ENCODE data around the gene ANXA6. TPM values are rescaled to one million over a fixed set of nuclear protein-coding genes. Genes with fewer than 3 reads are reported as not detected.

The ANXA6 gene
- polyA plus RNA-seq, 1 donor (not counting 4 experiments of a cell fraction or from before 2014, with no cell fraction given): 37.0 TPM

DNA sequence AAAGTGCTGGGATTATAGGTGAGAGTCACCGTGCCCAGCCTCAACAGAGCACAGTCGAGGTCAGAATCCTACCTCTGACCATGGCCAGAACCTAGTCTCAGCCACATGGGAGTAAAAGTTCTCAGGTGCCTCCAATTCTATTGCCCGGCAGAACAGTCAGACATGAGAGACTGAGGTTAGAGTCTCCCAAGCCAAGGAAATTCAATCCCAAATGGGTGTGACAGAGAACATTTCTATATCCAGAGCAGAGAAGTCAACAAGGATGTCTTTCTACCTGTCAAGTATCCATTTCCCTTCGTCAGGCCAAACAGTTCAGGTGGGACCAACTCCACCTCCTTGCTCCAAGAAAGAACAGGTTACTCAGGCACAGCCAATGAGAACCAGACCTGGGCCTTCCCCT is 10.5 kb downstream of the ANXA6 start:
- no peak overlapping the region for H3K4me3 ChIP-seq (ENCODE audit: control insufficient read depth in 2 of 3, extremely low read depth in 1 of 3, insufficient read depth in 2 of 3, low read depth in 1 of 3, low read length in 3 of 3)
- no peaks in the 10 kb centered on the region for H3K9me3 ChIP-seq (ENCODE audit: control insufficient read depth, low read depth, low read length)
- dilution Hi-C loops (cut with MboI; ENCODE audit: extremely low pct_ligation_motif_present, low sequenced_read_pairs): no loop called here

DNA sequence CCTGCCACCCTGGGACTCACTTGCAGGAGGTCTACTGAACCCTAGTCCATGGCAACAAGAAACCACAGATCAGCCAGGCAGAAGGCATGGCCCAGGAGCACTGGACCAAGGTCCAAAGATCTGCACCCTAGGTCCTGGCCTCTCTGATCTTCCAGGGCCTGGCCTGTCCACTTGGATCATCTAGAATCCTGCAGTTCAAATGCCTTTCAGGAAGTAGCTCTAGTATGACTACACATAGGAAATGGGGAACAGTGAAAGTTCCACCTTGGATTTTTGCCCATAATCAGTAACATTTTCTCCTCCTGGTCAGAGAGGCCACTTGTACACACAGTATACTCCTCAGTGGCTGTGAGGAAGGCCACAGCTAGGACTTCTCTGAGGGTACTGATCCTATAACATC is 11.5 kb downstream of the ANXA6 start:
- Histone ChIP-seq H3K9me1 (ENCODE audit: control insufficient read depth, extremely low read depth, insufficient read depth, low read length) (no peaks in the 10 kb centered on the region), H3K9ac (ENCODE audit: control insufficient read depth, extremely low read depth, insufficient read depth, low read length) (no peak overlapping the region), H3K4me3 (ENCODE audit: control insufficient read depth in 2 of 3, extremely low read depth in 1 of 3, insufficient read depth in 2 of 3, low read depth in 1 of 3, low read length in 3 of 3) (no peak overlapping the region), H3K9me3 (ENCODE audit: control insufficient read depth, low read depth, low read length) (no peaks in the 10 kb centered on the region), H2AFZ (ENCODE audit: control insufficient read depth, low read length) (no peak overlapping the region), H3K36me3 (ENCODE audit: control insufficient read depth in 2 of 2, extremely low read depth in 1 of 2, insufficient read depth in 2 of 2, low read length in 2 of 2) (no peaks in the 10 kb centered on the region), H4K20me1 (ENCODE audit: control insufficient read depth, extremely low read depth, insufficient read depth, low read length) (no peaks in the 10 kb centered on the region), H3K4me2 (ENCODE audit: control insufficient read depth, extremely low read depth, insufficient read depth, low read depth, low read length) (no peak overlapping the region), H3K79me2 (ENCODE audit: control insufficient read depth, insufficient read depth, low read length) (no peaks in the 10 kb centered on the region), H3K4me1 (ENCODE audit: control insufficient read depth, extremely low read depth, insufficient read depth, low read length) (peaks cover 6% of the 10 kb centered on the region), H3K27me3 (ENCODE audit: control insufficient read depth, extremely low read depth, insufficient read depth, low read length) (peaks cover 11% of the 10 kb centered on the region), H3K27ac (ENCODE audit: control insufficient read depth, insufficient read depth, low read length) (no peak overlapping the region)
- no peak for DNase-seq (ENCODE audit: low read depth, low spot score)
- TF ChIP-seq EZH2 (IDR thresholded peaks at IDR 0.05; ENCODE audit: low read length): no peak
- TF ChIP-seq, protein P1, sequence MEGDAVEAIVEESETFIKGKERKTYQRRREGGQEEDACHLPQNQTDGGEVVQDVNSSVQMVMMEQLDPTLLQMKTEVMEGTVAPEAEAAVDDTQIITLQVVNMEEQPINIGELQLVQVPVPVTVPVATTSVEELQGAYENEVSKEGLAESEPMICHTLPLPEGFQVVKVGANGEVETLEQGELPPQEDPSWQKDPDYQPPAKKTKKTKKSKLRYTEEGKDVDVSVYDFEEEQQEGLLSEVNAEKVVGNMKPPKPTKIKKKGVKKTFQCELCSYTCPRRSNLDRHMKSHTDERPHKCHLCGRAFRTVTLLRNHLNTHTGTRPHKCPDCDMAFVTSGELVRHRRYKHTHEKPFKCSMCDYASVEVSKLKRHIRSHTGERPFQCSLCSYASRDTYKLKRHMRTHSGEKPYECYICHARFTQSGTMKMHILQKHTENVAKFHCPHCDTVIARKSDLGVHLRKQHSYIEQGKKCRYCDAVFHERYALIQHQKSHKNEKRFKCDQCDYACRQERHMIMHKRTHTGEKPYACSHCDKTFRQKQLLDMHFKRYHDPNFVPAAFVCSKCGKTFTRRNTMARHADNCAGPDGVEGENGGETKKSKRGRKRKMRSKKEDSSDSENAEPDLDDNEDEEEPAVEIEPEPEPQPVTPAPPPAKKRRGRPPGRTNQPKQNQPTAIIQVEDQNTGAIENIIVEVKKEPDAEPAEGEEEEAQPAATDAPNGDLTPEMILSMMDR (optimal IDR thresholded peaks at IDR 0.05 in 1 of 3, IDR thresholded peaks at IDR 0.05 in 1 of 3, conservative IDR thresholded peaks at IDR 0.05 in 1 of 3; ENCODE audit: extremely low read depth in 1 of 3, insufficient read depth in 2 of 3, low read length in 3 of 3): no peak
- no peak for FAIRE-seq
- dilution Hi-C loops (cut with MboI; ENCODE audit: extremely low pct_ligation_motif_present, low sequenced_read_pairs): no loop called here

More for the DNA sequence above, 10.5 kb downstream of the ANXA6 start:
- H3K4me1 ChIP-seq (ENCODE audit: control insufficient read depth, extremely low read depth, insufficient read depth, low read length): no peaks in the 10 kb centered on the region
- no peaks in the 10 kb centered on the region for H4K20me1 ChIP-seq (ENCODE audit: control insufficient read depth, extremely low read depth, insufficient read depth, low read length)
- H3K79me2 ChIP-seq (ENCODE audit: control insufficient read depth, insufficient read depth, low read length): no peaks in the 10 kb centered on the region
- no peak for DNase-seq (ENCODE audit: low read depth, low spot score)
- H2AFZ ChIP-seq (ENCODE audit: control insufficient read depth, low read length): no peak overlapping the region
- no peaks in the 10 kb centered on the region for H3K9me1 ChIP-seq (ENCODE audit: control insufficient read depth, extremely low read depth, insufficient read depth, low read length)
- no peak overlapping the region for H3K9ac ChIP-seq (ENCODE audit: control insufficient read depth, extremely low read depth, insufficient read depth, low read length)
- FAIRE-seq: no peak
- H3K27ac ChIP-seq (ENCODE audit: control insufficient read depth, insufficient read depth, low read length): no peak overlapping the region
- H3K36me3 ChIP-seq (ENCODE audit: control insufficient read depth in 2 of 2, extremely low read depth in 1 of 2, insufficient read depth in 2 of 2, low read length in 2 of 2): no peaks in the 10 kb centered on the region
- H3K27me3 ChIP-seq (ENCODE audit: control insufficient read depth, extremely low read depth, insufficient read depth, low read length): peaks cover 6% of the 10 kb centered on the region
- H3K4me2 ChIP-seq (ENCODE audit: control insufficient read depth, extremely low read depth, insufficient read depth, low read depth, low read length): no peak overlapping the region
- no peak for TF ChIP-seq EZH2 (IDR thresholded peaks at IDR 0.05; ENCODE audit: low read length)
- TF ChIP-seq, protein P1 (optimal IDR thresholded peaks at IDR 0.05 in 1 of 3, IDR thresholded peaks at IDR 0.05 in 1 of 3, conservative IDR thresholded peaks at IDR 0.05 in 1 of 3; ENCODE audit: extremely low read depth in 1 of 3, insufficient read depth in 2 of 3, low read length in 3 of 3): no peak
